Stimulated activated CD8-positive, alpha-beta memory T cell treated with anti-CD3 and anti-CD28 coated beads, Interleukin-4, amount 100 ng/mL, for 4 hours (primary cell): ENCODE measurements around the gene VEPH1.

Experiments used
- DNase-seq, 2 donors: peaks; one replicate each; pipeline ENCODE4 v3.0.0-alpha.2; 2020; ENCODE audit warnings: low read depth in 2 of 2, low spot score in 1 of 2

The VEPH1 gene

DNA sequence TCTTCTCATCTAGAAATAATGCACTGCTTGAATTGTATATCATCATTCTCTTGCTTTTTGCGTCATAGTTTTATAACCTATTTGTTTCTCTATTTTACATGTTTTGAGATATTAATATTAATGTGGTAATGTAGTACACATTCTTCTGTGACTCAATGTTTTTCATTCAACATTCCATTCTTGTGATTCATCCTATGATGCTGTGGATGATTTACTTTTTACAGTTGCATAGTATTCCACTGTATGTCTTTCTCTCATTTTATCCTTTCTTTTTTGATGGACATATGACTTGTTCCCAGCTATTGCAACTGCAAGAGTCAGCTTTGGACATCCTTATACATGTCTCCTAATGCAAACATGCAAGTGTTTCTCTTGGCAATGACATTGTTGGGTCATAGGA, 20.6 kb upstream of the VEPH1 start:
- DNase-seq: no peak

DNA sequence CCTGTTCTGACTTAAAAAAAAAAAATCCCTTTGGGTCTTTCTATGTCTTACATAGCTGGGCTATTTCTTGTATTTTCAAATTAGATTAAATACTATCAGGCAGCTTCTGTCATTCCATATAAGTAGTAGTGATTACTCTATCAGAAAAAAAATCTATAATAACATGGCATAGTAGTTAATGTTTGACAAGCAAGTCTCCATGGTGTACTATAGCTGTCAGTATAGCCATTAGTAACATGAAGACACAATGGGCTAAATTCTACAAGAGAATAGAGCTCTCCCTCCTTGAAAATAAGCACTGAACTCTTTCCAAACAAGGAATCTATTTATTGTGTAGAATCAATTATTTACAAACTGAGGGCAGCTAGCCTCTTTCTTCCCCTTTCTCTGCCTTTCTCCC, 19.4 kb upstream of the VEPH1 start:
- DNase-seq: no peak

GRCh38 chr3:157520485-157521150, 17.4 kb upstream of the VEPH1 start:
- no peak for DNase-seq

DNA sequence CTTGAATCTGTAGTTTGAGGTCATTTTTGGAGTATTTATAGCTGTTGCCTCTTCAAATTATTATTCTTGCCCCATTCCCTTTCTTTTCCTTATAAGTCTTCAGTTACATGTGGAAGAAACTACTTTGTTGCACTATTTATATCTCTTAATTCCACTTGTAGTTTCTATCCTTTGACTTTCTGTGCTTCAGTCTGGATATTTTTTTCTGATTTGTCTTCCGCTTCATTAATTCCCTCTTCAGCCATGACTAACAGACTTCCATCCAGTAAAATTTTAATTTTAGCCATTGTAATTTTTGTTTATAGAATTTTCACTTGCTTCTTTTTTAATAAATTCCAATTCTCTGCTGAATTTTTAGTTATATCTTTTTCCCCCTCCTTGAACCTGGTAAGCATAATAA, 15.7 kb upstream of the VEPH1 start:
- DNase-seq: no peak

DNA sequence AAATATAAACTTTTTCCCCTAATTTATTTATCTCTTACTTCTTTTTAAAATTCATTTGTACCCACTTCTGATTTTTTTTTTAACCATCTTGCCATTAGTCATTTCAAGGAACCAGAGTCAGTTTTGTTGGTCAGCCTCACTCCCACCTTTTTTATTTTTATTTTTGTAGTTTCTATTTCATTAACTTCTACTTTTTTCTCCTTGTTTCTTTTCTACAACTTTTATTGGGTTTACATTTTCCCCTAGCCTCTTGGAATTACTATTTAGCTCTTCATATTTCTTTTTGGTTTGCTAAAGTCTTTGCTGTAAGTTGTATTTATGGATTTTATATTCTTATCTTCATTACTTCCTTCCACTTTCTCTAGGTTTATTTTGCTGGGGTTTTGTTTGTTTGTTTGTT, 13.7 kb upstream of the VEPH1 start:
- no peak for DNase-seq

DNA sequence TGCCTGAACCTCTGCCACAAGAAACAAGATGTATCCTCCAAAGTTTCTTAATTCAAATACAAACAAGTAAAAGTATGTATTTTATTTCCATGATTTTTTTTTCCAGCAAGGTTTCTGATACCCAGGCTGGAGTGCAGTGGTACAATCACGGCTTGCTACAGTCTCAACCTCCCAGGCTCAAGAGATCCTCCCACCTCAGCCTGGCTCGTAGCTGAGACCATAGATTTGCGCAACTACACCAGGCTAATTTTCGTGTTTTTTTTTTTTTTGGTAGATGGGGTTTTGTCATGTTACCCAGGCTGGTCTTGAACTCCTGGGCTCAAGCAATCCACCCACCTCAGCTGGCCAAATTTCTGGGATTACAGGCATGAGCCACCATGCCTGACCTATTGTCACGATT, 12.2 kb upstream of the VEPH1 start:
- DNase-seq: no peak

DNA sequence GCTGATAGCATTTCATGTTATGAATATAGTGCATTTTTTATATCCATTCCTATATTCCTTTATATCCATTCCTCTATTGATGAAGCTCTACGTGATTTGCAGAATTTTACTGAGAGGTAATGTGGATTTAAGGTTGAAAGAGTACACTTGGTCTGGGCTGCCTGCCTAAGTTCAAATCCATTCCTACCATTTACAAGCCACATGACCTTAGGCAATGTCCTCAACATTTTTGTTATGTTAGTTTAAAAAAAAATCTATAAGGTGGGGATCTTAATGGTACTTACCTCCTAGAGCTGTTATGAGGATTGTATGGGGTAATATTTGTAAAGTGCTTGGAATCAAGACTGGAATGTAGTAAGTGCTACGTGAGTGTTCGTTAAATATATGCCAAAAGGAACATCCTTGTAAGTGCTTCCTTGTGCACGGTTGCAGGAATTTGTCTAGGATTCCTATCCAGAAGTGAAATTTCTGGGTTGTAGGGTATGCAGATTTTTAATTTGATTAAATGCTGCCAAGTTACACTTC, 11.2 kb upstream of the VEPH1 start:
- no peak for DNase-seq

GRCh38 chr3:157513585-157513984, 10.4 kb upstream of the VEPH1 start:
- no peak for DNase-seq

DNA sequence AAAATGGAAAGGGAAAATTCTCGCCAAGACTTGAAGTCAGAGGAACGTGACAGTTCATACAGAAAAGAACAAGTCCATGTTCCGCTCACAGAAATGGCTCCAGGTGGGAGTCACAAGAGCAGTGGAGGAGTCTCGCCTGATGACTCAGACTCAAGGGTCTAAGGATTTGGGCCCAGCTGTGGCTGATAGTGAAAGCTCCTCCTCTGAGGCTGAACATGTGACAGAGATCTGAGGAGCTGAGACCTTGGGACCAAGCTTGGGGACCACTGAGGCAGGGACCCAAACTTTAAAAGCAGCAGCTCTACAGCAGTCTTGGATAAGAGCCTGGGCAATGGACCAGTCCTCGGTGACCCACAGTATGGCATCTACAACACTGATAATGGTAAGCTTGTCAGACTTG, 9.3 kb upstream of the VEPH1 start:
- DNase-seq: no peak

- DNase-seq: no peak
Observed at GRCh38 chr3:157508461-157508860, 5.2 kb upstream of the VEPH1 start.

GRCh38 chr3:157501863-157502262, 1.4 kb downstream of the VEPH1 start:
- no peak for DNase-seq

DNA sequence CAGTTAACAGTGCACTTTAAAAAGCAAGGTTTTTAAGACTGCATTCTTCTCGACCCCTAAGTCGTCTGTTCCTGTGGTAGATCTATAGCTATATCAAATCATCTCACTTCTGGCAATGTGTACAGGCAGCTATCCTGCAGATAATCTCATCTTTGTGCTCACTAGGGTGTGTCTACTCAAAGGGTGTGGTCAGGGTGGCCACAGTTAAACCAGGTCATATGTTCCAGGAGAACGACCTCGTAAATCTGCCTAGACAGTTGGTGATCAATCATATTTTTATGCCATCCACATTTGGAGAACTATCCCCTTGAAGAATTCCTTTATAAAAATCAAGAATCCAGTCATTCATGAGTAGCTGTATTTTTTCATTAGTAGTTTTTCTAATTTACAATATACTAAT, 3.0 kb downstream of the VEPH1 start:
- DNase-seq: no peak

GRCh38 chr3:157499342-157499963, 3.8 kb downstream of the VEPH1 start:
- DNase-seq: no peak

DNA sequence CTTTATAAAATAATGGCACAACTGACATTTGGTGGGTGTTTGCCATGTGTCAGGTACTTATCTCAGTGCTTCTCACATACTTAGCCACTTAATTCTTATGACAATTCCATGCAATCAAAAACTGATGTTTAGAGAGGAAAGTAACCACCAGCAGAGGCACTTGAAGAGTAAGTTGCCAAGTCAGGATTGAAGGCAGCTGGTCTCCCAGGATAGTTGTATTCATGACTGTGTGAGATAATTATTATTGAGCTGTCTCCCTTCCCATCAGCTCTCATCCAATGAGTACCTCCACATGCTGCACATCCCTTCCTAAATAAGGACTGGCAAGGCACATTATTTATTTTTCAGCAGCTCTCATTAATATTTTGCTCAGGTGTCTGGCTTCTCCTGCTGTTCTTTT, 4.8 kb downstream of the VEPH1 start:
- DNase-seq: no peak

DNA sequence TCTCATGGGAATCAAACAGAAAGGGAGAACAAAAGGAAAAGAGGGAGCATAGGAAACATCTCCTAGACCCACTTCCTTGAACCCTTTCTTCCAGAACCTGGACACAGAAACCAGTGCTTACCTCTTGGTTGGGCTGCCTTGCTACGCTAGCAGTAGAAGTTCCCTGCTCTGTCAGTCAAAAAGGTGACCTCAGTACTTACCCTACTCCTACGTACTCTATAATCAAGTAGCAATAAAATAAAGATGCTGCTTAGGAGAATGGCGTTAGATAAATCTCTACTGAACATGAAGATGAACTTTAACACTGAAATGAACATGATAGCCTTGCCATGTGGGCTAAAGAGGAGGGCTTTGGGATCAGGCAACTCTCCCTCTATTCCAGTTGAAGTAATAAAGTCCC, 7.4 kb downstream of the VEPH1 start:
- DNase-seq: no peak

GRCh38 chr3:157494581-157495281, 8.5 kb downstream of the VEPH1 start:
- no peak for DNase-seq

DNA sequence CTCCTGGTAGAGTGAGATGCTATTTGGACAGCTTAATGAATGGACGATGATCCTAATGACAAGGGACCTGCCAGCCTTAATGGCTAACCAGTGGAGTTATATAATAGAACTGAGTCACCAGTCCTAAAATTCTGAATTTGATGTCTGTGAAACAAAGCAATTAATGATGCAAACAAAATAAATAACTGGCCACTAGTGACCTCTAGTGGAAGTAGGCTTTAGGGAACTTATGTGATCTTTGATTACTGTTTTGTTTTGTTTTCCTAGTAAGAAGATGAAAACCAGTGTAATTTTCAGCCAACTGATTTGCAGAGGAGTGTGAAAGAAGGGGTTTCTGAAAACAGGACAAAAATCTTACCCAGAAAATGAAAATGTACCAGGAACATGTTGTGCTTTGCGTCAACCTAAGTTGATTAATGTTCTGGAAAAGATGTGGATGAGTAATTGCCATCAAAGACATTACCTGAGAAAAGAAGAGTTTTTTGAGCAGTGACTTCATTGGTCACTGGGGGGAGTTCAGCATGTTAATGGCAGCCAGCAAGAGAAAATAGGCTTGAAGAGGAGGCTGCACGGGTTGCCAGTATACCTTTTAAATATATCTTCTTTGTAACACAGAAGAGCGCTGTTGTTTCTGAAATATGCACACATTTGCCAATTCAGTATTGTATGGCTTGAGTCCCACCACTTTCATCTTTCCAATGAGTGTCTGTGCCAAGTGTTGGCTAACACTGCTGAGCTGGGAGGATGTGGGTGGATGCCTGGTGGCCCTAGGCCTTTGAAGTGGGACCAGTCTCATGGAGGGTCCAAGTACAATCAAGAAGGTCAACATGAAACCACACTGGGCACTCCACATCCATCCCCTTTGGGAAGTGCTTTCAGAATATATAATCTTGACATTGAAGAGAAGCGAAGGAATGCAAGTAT, 9.3 kb downstream of the VEPH1 start:
- DNase-seq: no peak

- DNase-seq: no peak
Observed at GRCh38 chr3:157491136-157491535, 12.1 kb downstream of the VEPH1 start.

GRCh38 chr3:157488144-157488543, 15.1 kb downstream of the VEPH1 start:
- no peak for DNase-seq

- DNase-seq: no peak
Observed at GRCh38 chr3:157487339-157487738, 15.9 kb downstream of the VEPH1 start.
